SU-DHL-6 (cell line): ENCODE results near the gene FHOD3.

Source experiments
- H2AFZ ChIP-seq: fragments of 200-600 bp; sonication (generic); 2 replicates; pipeline ENCODE4 v1.6.1; 2014; ENCODE audit warnings: low read depth, mild to moderate bottlenecking, moderate library complexity, mixed read lengths, antibody characterized with exemption, low read length; ENCODE audit not compliant: severe bottlenecking
- H3F3A ChIP-seq: fragments of 200-600 bp; shearing (Covaris generic); 2 replicates; pipeline ENCODE4 v1.6.0; 2016; ENCODE audit warnings: antibody characterized with exemption, mild to moderate bottlenecking; ENCODE audit not compliant: insufficient read depth
- H3K27ac ChIP-seq: fragments of 200-600 bp; sonication (generic); 2 replicates; pipeline ENCODE4 v1.5.1; 2016; ENCODE audit warnings: low read depth, mild to moderate bottlenecking, low read length, moderate library complexity, mixed read lengths
- H3K27me3 ChIP-seq: fragments of 200-600 bp; sonication (generic), shearing (Covaris generic); 2 replicates; pipeline ENCODE4 v1.6.0; 2014; ENCODE audit warnings: mild to moderate bottlenecking, low read length
- H3K36me3 ChIP-seq: fragments of 200-600 bp; sonication (generic); 2 replicates; pipeline ENCODE4 v1.6.1; 2014; ENCODE audit warnings: mild to moderate bottlenecking, low read length, mixed read lengths
- H3K4me2 ChIP-seq: fragments of 300-600, 200-600 bp; shearing (Covaris generic), sonication (generic); 2 replicates; pipeline ENCODE4 v1.6.0; 2014; ENCODE audit warnings: low read length, low read depth, mild to moderate bottlenecking; ENCODE audit not compliant: poor library complexity, severe bottlenecking
- H3K4me3 ChIP-seq: fragments of 200-600 bp; sonication (generic); 2 replicates; pipeline ENCODE4 v1.5.1; 2014; ENCODE audit warnings: antibody characterized with exemption, low read length, mild to moderate bottlenecking, mixed read lengths; ENCODE audit not compliant: insufficient read depth, poor library complexity, severe bottlenecking
- H3K79me2 ChIP-seq: fragments of 200-600 bp; sonication (generic); 2 replicates; pipeline ENCODE4 v1.6.1; 2014; ENCODE audit warnings: mild to moderate bottlenecking, low read length, moderate library complexity; ENCODE audit not compliant: insufficient read depth
- H3K9ac ChIP-seq: fragments of 200-600 bp; sonication (generic); 2 replicates; pipeline ENCODE4 v1.7.0; 2014; ENCODE audit warnings: mild to moderate bottlenecking, low read length
- H3K9me2 ChIP-seq: fragments of 200-600 bp; sonication (generic); replicated peaks from 2 replicates; pipeline ENCODE4 v1.6.1; 2014; ENCODE audit warnings: low read length; ENCODE audit not compliant: insufficient read depth
- H3K9me3 ChIP-seq: fragments of 200-600 bp; sonication (generic); 2 replicates; pipeline ENCODE4 v1.6.1; 2014; ENCODE audit warnings: low read length, mixed read lengths; ENCODE audit not compliant: insufficient read depth
- H4K20me1 ChIP-seq: fragments of 200-600 bp; sonication (generic); 2 replicates; pipeline ENCODE4 v1.6.1; 2014; ENCODE audit warnings: low read depth, mild to moderate bottlenecking, antibody characterized with exemption, low read length, moderate library complexity, mixed read lengths
- CTCF ChIP-seq: fragments of 200-600 bp; sonication (generic); IDR thresholded peaks from one replicate; pipeline ENCODE4 v1.5.1; 2017; ENCODE audit warnings: antibody characterized with exemption, mild to moderate bottlenecking, low read length, moderate library complexity; ENCODE audit not compliant: insufficient read depth, poor library complexity, severe bottlenecking
- EZH2phosphoT487 ChIP-seq: fragments of 200-600 bp; sonication (generic), shearing (Covaris generic); conservative IDR thresholded peaks from 2 replicates; pipeline ENCODE4 v1.6.1; 2018; ENCODE audit warnings: mild to moderate bottlenecking, antibody characterized with exemption, low read length, moderate library complexity, mixed read lengths

The FHOD3 gene

GRCh38 chr18:36805105-36805504 is 507.6 kb downstream of the FHOD3 start:
- no peaks in the 10 kb centered on the region for H3K79me2 ChIP-seq
- no peak overlapping the region for H3K4me3 ChIP-seq
- no peaks in the 10 kb centered on the region for H3F3A ChIP-seq
- H4K20me1 ChIP-seq, result no peaks in the 10 kb centered on the region
- TF ChIP-seq EZH2phosphoT487, result no peak
- TF ChIP-seq CTCF, result no peak
- H3K9me3 ChIP-seq, result no peaks in the 10 kb centered on the region
- no peaks in the 10 kb centered on the region for H3K9me2 ChIP-seq
- no peaks in the 10 kb centered on the region for H3K27me3 ChIP-seq
- no peak overlapping the region for H3K27ac ChIP-seq
- H3K9ac ChIP-seq, result no peak overlapping the region
- H2AFZ ChIP-seq, result no peak overlapping the region
- no peak overlapping the region for H3K4me2 ChIP-seq
- peaks cover 34% of the 10 kb centered on the region; the same call in 1 of the 2 replicates for H3K36me3 ChIP-seq

- no peak overlapping the region for H3K27ac ChIP-seq
- no peaks in the 10 kb centered on the region for H3K9me3 ChIP-seq
- TF ChIP-seq EZH2phosphoT487 (no peak), CTCF (no peak)
- H3K9ac ChIP-seq, result no peak overlapping the region
- H3K4me2 ChIP-seq, result no peak overlapping the region
- no peak overlapping the region for H2AFZ ChIP-seq
- H3F3A ChIP-seq, result no peaks in the 10 kb centered on the region
- peaks cover 20% of the 10 kb centered on the region; the same call in 1 of the 2 replicates for H3K36me3 ChIP-seq
- no peak overlapping the region for H3K4me3 ChIP-seq
- H3K27me3 ChIP-seq, result no peaks in the 10 kb centered on the region
- H4K20me1 ChIP-seq, result no peaks in the 10 kb centered on the region
- H3K79me2 ChIP-seq, result no peaks in the 10 kb centered on the region
- no peaks in the 10 kb centered on the region for H3K9me2 ChIP-seq
Measured at GRCh38 chr18:36808681-36809080, 511.2 kb downstream of the FHOD3 start.

- Histone ChIP-seq H3K27ac (no peak overlapping the region), H3K36me3 (peaks cover 12% of the 10 kb centered on the region; the same call in 1 of the 2 replicates), H3K4me2 (no peak overlapping the region), H3K9me2 (no peaks in the 10 kb centered on the region), H3K4me3 (no peak overlapping the region), H3K79me2 (no peaks in the 10 kb centered on the region), H3F3A (no peaks in the 10 kb centered on the region; the same call in 1 of the 2 replicates), H3K9ac (no peak overlapping the region), H3K9me3 (no peaks in the 10 kb centered on the region), H4K20me1 (no peaks in the 10 kb centered on the region), H3K27me3 (no peaks in the 10 kb centered on the region), H2AFZ (no peak overlapping the region)
- no peak for TF ChIP-seq EZH2phosphoT487
- peak; percentile 84 for TF ChIP-seq CTCF
Measured at GRCh38 chr18:36809590-36810381, 512.3 kb downstream of the FHOD3 start.
